GM19023 (cell line): ENCODE results near the gene PWP2.

Source experiments
- ATAC-seq: cut with Tn5 transposase; IDR thresholded peaks from one replicate; pipeline ENCODE4 v1.9.1; 2021; ENCODE audit warnings: mild to moderate bottlenecking, moderate library complexity; ENCODE audit not compliant: unreplicated experiment

The PWP2 gene

DNA sequence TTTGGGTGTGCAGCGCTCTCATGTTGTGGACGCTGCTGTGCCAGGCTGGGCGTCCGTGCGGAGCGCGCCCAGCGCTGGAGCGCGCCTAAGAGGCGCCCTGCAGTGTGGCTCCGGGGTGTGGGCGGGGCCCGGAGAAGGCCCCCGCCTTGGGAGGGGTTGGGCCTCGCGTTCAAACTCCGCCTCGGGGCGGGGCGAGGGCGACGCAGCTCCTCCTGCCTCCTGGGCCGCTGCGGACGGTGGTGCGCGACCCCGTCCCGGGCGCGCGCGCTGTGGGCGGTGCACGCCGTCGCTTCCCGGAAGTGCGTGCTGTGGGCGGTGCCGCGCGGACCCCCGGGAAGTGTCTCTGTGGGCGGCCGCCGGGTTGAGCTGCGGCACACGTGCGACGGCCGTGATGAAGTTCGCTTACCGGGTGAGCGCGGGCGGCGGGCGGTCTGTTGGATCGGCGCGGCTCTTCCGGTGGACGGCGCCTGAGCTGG is at the start of gene PWP2:
PWP2 (plus strand) TSS at position 374 of the 476 bp plus-strand sequence; CDS start at position 392, 18 bp downstream.
- ATAC-seq = peak; percentile 91

DNA sequence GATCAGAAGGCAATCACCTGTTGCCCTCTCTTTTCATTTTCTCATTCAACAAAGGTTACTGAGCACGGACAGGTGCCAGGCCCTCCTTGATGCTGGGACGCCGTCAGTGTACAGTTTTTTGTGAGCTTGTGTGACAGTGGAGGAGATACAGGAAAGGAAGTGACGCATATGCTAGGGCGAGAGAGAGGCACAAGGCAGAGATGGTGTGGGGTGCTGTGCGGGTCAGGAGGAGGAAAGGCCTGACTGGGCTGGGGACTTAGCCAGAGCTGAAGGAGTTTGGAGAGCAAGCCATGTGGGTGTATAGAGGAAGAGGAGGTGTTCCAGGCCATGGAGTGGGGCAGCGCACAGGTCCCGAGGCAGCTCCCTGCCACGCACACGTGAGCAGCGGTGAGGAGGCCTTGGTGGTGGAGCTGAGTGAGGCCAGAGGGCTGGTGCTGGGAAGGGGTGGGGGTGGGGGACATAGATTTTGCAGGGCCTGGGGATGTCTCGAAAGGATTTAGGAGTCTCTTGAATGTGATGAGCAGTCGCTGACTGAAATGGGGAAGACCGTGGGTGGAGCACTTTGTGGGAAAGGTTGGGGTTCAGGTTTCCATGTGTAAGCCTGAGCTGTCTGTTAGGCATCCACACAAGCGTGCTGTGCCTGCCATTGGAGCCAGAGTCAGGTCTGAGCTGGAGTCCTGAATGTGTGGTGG is 49.1 kb upstream of the PWP2 start:
- no peak for ATAC-seq

DNA sequence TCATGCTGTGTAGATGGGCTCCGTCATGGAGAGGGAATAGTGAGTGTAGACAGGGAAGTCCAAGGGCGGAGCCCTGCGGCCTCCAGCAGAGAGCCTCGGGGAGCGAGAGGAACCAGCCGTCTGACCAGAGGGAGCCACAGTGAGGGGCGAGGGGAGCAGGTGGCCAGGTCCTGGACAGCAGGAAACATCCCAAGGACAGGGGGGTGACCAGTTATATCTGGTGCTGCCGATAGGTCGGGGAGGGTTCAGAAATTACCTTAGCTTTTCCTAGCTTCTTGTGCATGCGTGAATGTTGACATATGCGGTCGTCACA is 48.6 kb upstream of the PWP2 start:
- ATAC-seq = no peak

DNA sequence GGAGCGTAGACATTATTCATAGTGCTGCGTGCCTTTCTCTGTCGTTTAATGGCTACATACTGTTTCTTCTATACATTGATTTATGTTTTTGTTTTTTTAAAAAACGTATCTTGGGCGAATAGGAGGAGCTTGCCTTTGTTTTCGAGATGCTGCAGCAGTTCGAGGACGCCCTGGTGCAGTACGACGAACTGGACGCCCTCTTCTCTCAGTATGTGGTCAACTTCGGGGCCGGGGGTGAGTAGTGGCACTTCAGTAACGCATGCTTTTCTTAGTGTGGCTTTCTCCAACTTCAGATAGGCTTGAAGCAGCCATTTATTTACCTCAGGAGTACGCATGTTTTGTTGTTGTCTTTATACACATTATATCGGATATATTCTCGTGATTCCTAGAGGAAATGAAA is 48.2 kb upstream of the PWP2 start:
- ATAC-seq = no peak

DNA sequence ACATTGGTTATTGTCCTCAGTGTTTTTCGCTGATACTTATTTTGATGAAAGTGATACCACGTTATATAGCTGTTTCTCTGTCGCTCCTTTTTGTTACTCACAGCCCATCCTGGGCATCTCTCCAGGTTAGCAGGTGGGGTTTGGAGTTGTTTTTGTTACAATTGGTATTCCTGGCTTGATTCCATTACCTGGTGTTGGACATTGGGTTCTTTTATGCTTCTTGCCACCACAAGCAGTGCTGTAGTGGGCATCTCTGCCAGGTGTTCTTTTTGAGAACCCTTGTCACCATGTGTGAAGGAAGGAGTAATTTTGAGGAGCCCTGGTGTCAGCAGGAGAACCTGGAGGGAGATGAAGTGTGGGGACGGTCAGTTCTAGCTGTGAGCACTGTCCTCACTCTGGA is 47.5 kb upstream of the PWP2 start:
- ATAC-seq = no peak

DNA sequence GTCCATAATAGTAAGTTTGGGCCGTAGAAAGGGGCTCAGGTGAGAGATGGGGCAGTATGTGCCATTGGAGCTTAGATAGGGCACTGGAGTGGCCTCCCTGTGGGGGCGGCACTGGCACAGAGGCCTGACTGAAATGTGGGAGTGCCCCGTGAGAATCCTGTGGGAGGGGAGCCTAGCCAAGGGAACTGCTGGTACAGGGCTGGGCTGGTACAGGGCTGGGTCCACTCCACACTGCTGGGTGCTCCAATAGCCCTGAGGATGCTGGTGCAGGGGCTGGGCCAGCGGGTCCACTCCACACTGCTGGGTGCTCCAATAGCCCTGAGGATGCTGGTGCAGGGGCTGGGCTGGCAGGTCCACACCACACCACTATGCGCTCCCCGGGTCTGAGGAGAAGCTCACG is 44.8 kb upstream of the PWP2 start:
- ATAC-seq = no peak

DNA sequence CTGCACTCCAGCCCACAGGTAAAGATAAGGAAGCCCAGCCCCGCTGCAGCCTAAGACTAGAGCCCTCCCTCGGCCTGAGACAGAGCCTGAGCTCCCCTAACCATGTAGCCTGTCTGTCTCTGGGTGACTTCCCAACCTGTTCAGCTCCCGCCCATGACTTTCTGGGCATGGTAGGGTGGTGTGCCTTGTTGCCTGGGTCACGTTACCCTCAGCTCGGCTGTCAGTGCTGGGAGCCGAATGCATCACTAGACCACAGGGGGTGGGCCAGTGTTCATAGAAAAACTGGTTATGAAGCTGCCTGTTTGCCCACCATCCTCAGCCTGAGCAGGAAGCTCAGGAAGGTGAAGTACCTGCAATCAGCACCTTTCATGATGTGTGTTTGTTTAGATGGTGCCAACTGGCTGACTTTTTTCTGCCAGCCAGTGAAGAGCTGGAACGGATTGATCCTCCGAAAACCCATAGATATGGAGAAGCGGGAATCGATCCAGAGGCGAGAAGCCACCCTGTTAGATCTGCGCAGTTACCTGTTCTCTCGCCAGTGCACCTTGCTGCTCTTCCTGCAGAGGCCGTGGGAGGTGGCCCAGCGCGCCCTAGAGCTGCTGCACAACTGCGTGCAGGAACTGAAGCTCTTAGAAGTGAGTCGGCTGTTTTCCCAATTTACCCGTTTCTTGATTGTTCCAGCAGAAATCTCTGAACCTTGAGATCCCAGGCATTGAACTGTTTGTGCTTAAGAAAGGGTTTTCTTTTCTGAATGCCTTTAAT is 43.9 kb upstream of the PWP2 start:
- no peak for ATAC-seq

DNA sequence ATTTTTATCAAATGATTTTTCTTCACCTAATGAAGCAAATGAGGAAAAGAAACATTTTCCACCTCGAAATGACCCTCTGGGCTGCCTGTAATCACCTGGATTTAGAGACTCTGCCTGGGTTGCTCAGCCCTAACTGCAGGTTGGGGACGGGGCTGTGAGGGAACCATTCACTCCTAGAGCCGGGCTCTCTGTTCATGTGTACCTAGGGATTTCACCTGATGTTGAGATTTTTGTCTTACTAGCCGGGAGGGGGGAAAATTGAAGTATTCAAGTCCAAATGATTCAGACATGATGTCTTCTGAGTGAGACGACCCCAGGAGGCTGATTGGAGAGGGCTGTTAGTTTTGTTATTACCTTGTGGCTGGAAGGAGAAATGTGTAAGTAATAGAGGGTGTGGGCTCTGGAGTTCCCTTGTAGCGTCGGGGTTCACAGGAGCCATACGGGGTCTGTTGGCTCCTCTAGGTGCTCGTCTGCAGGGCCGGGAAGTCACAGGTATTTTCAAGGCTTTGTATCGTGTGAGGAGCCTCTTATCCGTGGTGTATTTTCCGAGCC is 42.3 kb upstream of the PWP2 start:
- ATAC-seq = no peak

DNA sequence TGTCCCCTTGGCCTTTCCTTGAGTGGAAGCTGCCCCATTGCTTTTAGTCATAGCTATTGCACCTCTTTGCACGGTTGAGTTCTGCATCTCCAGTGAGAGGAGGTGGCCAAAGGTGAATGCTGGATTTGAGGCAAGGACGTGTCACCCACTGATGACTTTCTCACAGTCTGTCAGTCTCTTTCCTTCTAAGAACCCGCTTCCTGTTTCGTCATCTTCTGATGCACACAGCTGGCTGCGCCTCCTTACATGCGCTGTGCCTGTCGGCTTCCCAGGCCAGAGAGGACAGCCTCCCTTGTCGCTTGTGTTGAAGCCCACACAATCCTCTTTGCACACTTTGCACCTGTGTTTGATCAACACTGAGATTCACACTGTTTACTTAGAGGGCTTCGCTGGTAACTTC is 41.8 kb upstream of the PWP2 start:
- no peak for ATAC-seq

DNA sequence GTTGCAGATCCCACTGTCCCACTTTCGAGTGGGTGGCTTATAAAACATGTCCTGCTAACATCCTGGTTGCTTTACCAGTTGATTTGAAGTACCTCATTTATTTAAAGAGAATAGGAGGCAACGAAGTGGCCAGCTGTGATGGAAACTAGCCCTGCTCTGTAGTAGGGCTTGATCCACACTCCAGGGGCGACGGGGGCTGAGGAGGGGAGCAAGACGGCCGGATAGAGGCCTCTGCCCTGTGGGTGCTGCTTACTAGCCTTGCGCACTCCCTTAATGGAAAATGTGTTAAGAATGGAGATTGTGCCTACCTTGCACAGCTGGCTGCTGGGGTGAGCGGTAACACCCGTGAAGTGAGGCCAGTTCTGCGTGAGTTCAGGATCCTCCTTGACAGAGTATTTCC is 41.1 kb upstream of the PWP2 start:
- no peak for ATAC-seq

DNA sequence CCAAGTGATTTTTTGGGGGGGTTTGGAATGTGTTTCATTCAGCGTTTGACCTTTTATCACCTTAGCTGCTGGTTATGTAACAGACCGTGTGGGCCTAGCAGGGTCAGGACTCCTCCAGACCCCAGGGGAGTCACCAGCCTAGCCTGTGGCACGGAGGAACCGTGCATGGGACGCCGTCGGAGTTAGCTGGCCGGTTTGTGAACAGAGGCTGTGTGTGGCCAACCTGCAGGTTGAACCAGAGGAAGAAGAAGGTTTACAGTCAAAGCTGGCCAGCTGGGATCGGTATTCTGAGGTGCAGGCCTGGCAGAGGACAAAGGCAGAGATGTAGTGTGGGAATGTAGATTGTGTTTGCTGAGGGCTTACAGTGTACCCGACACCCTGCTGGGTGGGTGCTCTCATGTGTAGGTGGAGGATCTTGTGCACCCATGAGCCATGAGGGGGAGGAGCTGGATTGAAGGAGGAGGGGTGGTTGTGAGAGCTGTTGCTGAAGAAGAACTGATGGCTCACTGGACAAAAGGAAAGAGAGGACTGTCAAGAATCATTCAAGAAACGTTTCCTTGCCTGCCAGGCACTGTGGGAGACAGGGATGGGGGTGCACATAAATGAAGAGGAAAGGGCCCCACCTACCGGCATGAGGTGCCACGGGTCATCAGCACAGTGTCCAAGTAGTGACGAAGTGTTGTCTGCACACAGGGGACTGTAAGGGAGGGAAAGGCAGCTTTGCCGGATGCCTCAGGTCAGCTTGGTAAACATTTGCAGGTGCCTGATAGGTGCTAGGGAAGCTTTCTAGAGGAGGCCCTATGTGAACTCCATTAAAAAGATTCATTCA is 40.0 kb upstream of the PWP2 start:
- no peak for ATAC-seq

DNA sequence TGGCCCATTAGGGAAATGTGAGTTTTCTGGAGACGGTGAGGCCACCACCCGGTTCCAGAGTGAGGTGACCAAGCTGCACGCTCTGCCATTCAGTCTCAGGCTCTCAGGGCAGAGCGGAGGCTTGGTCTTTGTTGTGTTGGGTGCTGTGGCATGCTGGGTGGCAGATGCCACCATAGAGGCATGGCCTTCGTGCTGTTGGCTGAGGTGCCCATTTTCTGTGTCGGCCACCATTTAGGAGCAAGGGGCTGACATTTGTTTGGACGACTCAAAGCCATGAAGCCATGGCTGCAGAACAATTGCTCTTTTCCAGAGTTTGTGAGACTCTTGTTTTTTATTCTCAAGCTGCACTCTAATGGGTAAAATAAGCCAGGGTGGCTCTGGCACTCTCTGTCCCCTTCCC is 36.8 kb upstream of the PWP2 start:
- no peak for ATAC-seq

DNA sequence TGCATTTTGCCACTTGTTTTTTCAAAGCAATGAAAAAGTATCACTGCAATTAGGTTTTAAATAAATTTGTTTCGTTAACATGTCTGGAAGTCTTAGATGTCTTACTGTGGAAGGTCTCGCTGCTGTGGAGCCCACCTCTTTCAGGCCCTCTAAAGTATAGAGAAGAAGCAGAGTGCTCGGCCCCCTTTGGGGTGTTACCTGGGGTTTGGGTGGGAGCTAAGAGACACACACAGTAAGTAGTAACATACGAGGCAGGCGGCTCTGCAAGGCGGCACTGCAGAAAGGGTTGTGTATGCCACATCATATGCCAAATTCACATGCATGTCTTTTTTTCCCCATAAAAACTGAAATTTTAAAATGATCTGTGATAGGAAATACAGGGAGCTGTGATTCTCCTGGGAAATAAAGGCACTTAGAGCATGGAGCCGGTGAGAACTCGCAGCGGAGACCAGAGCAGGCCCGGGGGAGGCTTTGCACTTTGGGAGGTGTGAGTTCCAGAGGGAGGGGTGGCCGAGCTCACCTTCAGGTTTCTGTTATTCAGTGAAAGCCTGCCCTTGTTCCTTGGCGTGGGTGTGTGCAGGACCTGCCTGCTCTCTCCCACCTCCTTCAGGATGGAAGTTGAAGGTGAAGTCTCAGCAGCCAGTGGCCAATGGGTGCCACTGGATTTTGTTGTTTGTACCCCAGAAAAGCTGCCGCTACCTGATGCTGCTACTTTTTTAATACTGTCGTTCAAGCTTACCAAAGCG is 35.7 kb upstream of the PWP2 start:
- ATAC-seq = no peak

DNA sequence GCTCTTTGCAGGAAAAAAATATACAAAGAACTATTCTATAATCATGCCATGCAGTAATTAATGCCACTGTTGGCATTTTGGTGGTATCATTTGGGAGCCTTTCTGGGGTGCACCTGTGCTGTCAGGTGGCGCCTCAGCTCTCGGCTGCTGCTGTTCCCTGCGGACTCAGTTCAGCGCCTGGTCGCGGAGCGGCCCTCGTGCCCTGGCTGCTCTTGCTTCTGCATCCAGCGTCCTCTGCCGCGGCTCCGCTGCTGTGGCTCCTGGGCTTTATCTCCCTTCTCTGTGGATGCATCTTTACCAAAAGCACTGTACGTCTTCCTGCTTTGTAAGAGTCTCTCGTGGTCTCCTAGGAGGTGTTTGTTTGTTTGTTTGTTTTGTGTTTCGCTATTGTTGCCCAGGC is 35.1 kb upstream of the PWP2 start:
- ATAC-seq = no peak

DNA sequence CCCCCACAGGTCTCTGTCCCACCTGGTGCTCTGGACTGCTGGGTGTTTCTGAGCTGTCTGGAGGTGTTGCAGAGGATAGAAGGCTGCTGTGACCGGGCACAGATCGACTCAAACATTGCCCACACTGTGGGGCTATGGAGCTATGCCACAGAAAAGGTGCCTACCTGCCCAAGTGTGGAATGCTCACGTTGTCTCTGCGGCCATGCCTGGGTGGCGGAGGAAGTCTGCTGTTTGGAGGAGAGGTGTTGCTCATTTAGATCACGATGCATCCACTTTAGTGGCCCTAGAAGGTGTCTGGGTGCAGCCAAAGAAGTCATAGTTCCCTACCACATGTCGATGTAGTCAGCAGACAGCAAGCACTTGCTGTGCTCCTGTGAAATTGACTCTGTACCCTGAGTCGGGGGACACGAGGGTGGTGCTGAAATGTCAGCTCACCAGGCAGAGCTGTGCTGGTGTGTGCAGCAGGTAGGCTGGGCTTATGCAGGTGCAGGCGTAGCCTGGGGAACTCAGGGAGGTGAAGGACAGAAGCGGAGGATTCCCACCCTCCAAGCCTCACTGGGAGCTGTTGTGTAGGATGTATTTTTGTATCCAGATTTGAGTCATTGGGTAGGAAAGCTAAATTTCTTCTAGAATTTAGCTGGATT is 32.8 kb upstream of the PWP2 start:
- ATAC-seq = no peak

DNA sequence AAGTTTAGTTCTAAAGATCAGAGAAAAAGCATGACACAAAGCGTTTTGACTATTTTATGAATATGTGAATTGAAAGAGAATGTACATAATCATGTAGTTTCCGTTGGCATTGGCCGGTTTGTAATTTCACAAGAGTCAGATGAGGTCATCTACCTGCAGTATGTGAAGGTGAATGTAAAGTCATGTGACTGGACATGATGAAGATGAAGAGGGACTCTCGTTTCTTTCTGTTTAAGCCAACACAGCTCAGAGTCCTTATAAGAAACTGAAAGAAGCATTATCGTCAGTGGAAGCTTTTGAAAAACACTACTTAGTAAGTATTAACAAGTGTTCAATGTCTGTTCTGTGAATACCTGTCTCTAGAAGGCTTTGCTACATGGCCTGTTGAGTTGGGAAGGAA is 30.9 kb upstream of the PWP2 start:
- ATAC-seq = no peak

DNA sequence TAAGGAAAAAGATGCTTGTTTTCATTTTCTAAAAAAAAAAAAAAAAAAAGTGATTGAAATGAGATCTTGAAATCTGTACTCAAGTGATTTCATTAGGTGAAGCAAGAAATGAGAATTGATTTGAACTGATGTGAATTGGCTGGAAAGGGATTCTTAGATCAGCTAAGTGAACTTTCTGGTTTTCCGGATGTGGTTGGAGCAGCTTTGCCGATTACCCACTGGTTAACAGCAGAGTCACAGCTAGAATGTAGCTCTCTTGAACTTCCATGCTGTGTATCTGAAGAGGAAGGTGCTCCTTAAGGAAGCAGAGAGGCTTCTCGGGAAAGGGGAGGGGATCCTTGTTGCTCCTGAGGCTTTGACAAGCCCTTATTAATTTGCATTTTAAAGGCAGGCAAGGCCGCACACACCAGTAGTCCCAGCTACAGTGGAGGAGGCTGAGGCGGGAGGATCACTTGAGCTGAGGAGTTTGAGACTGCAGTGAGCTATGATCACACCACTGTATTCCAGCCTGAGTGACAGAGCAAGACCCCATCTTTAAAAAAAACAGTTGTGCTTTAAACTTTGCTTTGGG is 28.7 kb upstream of the PWP2 start:
- no peak for ATAC-seq

DNA sequence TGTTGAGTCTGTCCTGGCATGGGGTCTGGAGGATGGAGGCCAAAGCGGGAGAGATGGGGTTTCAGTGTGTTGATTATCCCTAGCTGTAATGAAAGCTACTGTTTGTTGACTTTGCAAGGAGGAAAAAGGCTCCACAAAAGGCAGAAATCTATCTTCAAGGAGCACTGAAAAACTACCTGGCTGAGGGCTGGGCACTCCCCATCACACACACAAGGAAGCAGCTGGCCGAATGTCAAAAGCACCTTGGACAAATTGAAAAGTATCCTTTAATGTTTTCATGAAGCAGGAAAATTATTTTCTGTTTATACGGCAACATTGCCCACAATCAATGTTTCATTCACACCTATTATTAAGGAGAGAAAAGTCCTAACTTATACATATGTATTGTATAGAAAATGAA is 27.8 kb upstream of the PWP2 start:
- ATAC-seq = no peak

DNA sequence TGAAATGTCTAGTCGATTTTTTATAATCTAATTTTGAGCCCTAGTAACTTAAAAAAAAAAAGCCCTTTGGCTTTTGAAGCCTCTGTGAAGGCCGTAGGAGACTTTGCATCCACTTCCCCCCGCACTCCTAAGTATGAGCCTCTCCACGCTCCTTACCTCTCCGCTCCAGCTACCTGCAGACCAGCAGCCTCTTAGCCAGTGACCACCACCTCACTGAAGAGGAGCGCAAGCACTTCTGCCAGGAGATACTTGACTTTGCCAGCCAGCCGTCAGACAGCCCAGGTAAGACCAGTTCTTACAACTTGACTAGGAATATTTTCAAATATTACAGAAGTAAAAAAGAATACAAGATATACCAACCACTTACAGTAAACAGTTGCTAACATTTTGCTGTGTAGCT is 27.4 kb upstream of the PWP2 start:
- no peak for ATAC-seq
